SJCRH30 (cell line): ENCODE results near the gene ZNRD2. TPM values are rescaled to one million over a fixed set of nuclear protein-coding genes. Genes with fewer than 3 reads are reported as not detected.

Experiments
- DNase-seq, 2 experiments: peaks; one replicate each; pipeline ENCODE4 v3.0.0-alpha.2; 2015 to 2020
- H3K27ac ChIP-seq: fragments of 250-450 bp; sonication (Bioruptor Pico); 2 replicates; pipeline ENCODE4 v1.5.1; 2020; ENCODE audit warnings: mild to moderate bottlenecking, moderate library complexity
- H3K27me3 ChIP-seq: fragments of 250-450 bp; sonication (Bioruptor Pico); 2 replicates; pipeline ENCODE4 v1.5.1; 2020; ENCODE audit warnings: mild to moderate bottlenecking, moderate library complexity
- H3K36me3 ChIP-seq: fragments of 250-450 bp; sonication (Bioruptor Pico); 2 replicates; pipeline ENCODE4 v1.5.1; 2020; ENCODE audit warnings: mild to moderate bottlenecking, moderate library complexity
- H3K4me1 ChIP-seq: fragments of 250-450 bp; sonication (Bioruptor Pico); 2 replicates; pipeline ENCODE4 v1.5.1; 2020; ENCODE audit warnings: mild to moderate bottlenecking, moderate library complexity
- H3K4me3 ChIP-seq: fragments of 250-450 bp; sonication (Bioruptor Pico); 2 replicates; pipeline ENCODE4 v1.5.1; 2020; ENCODE audit warnings: mild to moderate bottlenecking, moderate library complexity
- H3K9me3 ChIP-seq: fragments of 250-450 bp; sonication (Bioruptor Pico); replicated peaks from 2 replicates; pipeline ENCODE4 v1.5.1; 2020; ENCODE audit warnings: mild to moderate bottlenecking, moderate library complexity
- total RNA-seq: library from RNA; depleted of rRNA; stranded (reverse); fragments of >200 nt; shearing (Covaris generic); gene quantifications from 2 replicates; pipeline ENCODE4 v1.2.3, GENCODE V29; 2014

The ZNRD2 gene
- total RNA-seq, 1 experiment from 2014 or later, result 32.6 TPM

DNA sequence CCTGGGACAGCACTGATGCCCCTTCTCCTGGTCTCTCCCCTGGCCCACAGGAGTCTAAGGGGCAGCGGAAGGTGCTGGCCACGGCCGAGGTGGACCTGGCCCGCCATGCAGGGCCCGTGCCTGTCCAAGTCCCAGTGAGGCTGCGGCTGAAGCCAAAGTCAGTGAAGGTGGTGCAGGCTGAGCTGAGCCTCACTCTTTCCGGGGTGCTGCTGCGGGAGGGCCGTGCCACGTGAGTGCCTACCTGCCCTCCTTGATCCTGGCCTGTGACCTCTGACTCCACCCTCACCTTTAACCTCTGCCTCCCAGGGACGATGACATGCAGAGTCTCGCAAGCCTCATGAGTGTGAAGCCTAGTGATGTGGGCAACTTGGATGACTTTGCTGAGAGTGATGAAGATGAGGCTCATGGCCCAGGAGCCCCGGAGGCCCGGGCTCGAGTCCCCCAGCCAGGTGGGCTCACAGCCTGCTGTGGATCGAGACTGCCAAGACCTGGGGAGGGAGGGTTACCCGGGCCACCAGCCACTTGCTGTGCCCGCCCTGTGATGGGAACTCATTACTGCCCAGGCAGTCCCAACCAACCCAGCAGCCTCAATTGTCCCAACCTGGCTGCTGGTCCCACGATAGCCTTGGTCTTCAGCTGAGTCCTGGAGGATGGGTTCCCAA, 9.9 kb downstream of the ZNRD2 start:
- no peaks in the 10 kb centered on the region for H3K36me3 ChIP-seq

DNA sequence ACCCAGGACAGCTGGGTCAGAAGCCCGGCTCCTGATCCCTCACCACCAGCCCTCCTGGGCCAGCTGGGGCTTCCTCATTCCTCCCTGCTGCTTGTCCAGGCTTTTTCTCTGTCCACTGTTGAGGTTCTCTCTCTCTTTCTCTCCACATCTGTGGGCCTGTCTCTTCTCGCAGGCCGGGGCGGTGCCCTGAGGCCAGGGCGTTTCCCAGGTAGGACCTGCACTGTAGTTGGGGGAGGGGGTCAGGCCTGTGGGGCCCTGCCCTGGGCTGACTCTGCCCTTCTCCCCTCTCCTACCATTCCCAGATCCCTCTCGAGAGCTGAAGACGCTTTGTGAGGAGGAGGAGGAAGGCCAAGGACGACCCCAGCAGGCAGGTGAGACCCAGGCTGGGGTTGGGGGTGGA, 10.5 kb downstream of the ZNRD2 start:
- Histone ChIP-seq H3K27me3 (no peaks in the 10 kb centered on the region), H3K36me3 (no peaks in the 10 kb centered on the region), H3K27ac (no peak overlapping the region), H3K4me3 (no peak overlapping the region), H3K9me3 (no peaks in the 10 kb centered on the region), H3K4me1 (peaks cover 16% of the 10 kb centered on the region)
- no peak for DNase-seq

More for the DNA sequence above, 9.9 kb downstream of the ZNRD2 start:
- H3K27ac ChIP-seq, result no peak overlapping the region
- no peaks in the 10 kb centered on the region for H3K9me3 ChIP-seq
- peaks cover 19% of the 10 kb centered on the region for H3K4me1 ChIP-seq
- H3K27me3 ChIP-seq, result no peaks in the 10 kb centered on the region
- no peak for DNase-seq
- H3K4me3 ChIP-seq, result no peak overlapping the region

DNA sequence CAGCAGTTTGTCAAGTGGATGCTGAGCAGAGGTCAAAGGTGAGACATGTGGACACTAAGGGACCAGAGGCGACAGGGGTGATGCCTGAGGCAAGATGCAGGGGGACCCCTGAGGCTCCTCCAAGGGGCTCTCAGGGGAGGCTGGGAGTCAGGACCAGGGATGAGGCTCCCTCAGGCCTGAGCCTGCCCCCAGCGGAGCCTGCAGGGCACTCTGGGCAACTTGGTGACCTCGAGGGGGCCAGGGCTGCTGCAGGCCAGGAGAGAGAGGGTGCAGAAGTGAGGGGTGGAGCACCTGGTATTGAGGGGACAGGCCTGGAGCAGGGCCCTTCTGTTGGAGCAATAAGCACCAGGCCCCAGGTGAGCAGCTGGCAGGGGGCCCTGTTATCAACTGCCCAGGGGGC, 11.7 kb downstream of the ZNRD2 start:
- peaks cover 10% of the 10 kb centered on the region for H3K4me1 ChIP-seq
- no peaks in the 10 kb centered on the region for H3K27me3 ChIP-seq

DNA sequence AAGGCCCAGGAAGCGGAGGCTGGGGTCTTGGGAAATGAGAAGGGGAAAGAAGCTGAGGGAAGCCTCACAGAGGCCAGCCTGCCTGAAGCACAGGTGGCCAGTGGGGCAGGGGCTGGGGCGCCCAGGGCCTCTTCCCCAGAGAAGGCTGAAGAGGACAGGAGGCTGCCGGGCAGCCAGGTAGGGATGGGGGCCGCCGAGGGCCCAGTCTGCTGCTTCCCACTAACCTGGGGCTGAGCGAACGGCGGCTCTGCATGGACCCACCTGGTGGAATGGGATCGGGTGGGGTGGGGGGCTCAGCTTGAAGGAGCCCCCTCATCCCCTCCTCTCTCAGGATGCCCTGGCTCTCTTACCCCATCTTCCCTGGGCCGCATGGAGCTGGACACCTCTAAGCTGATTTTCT, 13.3 kb downstream of the ZNRD2 start:
- DNase-seq, result no peak
- H3K9me3 ChIP-seq, result no peaks in the 10 kb centered on the region
- peaks cover 2% of the 10 kb centered on the region; the same call in 1 of the 2 replicates for H3K4me1 ChIP-seq
- H3K36me3 ChIP-seq, result no peaks in the 10 kb centered on the region
- no peak overlapping the region for H3K27ac ChIP-seq
- no peaks in the 10 kb centered on the region for H3K27me3 ChIP-seq
- H3K4me3 ChIP-seq, result no peak overlapping the region

More for the DNA sequence above, 11.7 kb downstream of the ZNRD2 start:
- DNase-seq, result no peak
- no peak overlapping the region for H3K4me3 ChIP-seq
- no peak overlapping the region for H3K27ac ChIP-seq
- no peaks in the 10 kb centered on the region for H3K36me3 ChIP-seq
- no peaks in the 10 kb centered on the region for H3K9me3 ChIP-seq

DNA sequence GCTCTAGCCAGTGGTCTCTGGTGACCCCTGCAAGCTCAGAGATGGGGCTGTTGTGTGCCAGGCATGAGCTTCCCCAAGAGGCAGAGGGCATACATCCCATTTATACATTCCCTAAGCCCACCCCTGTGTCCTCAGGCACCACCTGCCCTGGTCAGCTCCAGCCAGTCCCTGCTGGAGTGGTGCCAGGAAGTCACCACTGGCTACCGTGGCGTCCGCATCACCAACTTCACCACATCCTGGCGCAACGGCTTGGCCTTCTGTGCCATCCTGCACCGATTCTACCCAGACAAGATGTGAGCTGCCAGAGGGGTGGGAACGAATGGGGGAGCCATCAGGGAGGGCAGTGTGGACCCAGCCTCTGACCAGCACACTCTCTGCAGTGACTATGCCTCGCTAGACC, 13.8 kb downstream of the ZNRD2 start:
- no peak overlapping the region for H3K4me3 ChIP-seq
- no peak overlapping the region for H3K27ac ChIP-seq
- H3K4me1 ChIP-seq, result peaks cover 2% of the 10 kb centered on the region; the same call in 1 of the 2 replicates
- no peaks in the 10 kb centered on the region for H3K27me3 ChIP-seq
- no peak for DNase-seq
- H3K36me3 ChIP-seq, result no peaks in the 10 kb centered on the region
- H3K9me3 ChIP-seq, result no peaks in the 10 kb centered on the region

DNA sequence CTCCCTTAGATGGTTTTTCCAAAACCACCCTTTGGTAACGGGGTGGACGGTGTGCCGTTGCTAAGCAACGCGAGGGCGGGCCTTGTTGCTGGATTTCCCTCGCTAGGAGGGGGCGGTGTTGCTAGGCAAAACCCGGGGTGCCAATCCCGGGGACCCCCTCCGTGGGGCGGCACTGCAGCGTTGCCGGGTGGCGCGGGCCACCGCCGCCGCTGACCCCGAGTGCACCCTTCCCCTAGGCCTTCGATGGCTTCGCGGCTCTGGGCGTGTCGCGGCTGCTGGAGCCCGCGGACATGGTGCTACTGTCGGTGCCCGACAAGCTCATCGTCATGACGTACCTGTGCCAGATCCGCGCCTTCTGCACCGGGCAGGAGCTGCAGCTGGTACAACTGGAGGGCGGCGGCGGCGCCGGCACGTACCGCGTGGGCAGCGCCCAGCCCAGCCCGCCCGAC, 14.5 kb downstream of the ZNRD2 start:
- no peak for DNase-seq
- Histone ChIP-seq H3K36me3 (no peaks in the 10 kb centered on the region), H3K9me3 (no peaks in the 10 kb centered on the region), H3K27ac (no peak overlapping the region), H3K4me1 (peaks cover 2% of the 10 kb centered on the region; the same call in 1 of the 2 replicates), H3K4me3 (no peak overlapping the region), H3K27me3 (no peaks in the 10 kb centered on the region)

DNA sequence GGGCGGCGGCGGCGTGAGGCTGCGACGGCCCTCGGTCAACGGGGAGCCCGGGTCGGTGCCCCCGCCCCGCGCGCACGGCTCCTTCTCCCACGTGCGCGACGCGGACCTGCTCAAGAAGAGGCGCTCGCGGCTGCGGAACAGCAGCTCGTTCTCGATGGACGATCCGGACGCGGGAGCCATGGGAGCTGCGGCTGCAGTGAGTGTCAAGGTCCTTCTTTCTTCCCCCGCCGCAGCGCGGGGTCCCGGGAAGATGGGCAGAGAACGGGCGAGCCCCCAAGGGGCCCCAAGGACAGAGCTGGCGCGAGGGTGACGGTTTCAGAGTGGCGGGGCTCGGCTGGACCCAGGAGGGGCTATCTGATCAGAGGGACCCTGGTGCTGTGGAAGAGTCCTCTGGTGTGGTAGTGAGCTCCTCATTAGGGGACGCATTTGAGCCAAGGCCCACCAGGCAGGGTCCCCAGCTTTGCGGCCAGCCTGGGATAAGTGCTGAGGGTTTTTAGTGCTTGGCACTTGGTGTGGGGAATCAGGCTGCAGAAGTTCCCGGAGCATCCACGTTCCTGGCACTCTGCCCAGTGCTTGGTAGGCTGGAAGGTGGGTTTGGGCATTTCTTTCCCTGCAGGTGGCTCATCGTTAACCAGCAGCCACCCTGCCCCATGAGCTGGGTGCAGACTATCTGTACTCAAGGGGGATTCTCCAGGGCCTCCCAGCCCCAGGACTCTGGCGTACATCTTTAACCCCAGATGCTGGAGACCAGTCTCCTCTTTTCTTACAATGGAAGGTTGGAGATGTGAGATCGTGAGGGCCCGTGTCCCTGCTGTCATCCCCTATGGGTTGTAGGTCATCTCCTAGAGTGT, 15.3 kb downstream of the ZNRD2 start:
- DNase-seq, result no peak
- Histone ChIP-seq H3K27me3 (no peaks in the 10 kb centered on the region), H3K27ac (no peak overlapping the region), H3K9me3 (no peaks in the 10 kb centered on the region), H3K4me1 (peaks cover 2% of the 10 kb centered on the region; the same call in 1 of the 2 replicates), H3K36me3 (no peaks in the 10 kb centered on the region), H3K4me3 (no peak overlapping the region)

DNA sequence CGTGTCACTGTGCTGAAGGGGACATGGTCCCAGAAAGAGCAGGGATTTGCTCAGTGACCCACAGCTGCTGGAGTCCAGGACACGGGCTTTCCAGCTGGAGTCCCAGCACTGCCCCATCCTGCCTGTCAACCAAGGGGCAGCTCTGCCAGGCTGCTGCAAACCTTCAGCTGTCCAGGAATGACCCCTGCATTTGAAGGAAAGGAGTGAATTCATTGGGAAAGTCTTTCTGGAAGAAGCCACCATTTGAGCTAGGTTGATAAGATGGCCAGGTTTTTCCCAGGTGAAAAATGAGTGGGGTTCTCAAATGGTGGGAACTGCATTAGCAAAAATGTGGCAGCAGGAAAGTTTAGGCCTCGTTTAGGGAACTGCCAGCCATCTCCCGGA, 16.0 kb downstream of the ZNRD2 start:
- H3K36me3 ChIP-seq, result no peaks in the 10 kb centered on the region
- no peak for DNase-seq
- no peaks in the 10 kb centered on the region for H3K27me3 ChIP-seq
- H3K4me3 ChIP-seq, result no peak overlapping the region
- H3K4me1 ChIP-seq, result peaks cover 2% of the 10 kb centered on the region; the same call in 1 of the 2 replicates
- no peaks in the 10 kb centered on the region for H3K9me3 ChIP-seq
- H3K27ac ChIP-seq, result no peak overlapping the region

DNA sequence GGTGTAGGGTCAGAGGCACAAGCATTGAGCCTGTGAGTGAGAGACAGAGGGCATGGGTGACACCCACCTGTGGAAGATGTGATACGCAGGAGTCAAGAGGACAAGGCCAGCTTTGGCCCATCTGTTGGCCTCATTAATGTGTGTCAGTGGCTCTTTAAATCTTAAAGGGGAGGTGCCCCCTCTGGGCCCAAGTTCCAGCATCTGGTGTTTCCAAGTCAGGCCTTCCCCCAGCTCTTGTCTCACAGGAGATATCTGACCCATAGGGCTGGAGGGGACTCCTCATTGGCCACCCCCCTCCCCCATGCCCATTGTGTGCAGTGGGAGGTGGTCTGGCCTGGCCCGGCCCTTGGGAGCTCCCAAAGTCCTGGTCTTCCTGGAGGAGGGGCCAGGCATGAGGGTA, 16.4 kb downstream of the ZNRD2 start:
- peak; percentile 56 to 71 for DNase-seq
- Histone ChIP-seq H3K27me3 (no peaks in the 10 kb centered on the region), H3K27ac (no peak overlapping the region), H3K4me3 (no peak overlapping the region), H3K36me3 (no peaks in the 10 kb centered on the region), H3K9me3 (no peaks in the 10 kb centered on the region), H3K4me1 (peaks cover 2% of the 10 kb centered on the region; the same call in 1 of the 2 replicates)

DNA sequence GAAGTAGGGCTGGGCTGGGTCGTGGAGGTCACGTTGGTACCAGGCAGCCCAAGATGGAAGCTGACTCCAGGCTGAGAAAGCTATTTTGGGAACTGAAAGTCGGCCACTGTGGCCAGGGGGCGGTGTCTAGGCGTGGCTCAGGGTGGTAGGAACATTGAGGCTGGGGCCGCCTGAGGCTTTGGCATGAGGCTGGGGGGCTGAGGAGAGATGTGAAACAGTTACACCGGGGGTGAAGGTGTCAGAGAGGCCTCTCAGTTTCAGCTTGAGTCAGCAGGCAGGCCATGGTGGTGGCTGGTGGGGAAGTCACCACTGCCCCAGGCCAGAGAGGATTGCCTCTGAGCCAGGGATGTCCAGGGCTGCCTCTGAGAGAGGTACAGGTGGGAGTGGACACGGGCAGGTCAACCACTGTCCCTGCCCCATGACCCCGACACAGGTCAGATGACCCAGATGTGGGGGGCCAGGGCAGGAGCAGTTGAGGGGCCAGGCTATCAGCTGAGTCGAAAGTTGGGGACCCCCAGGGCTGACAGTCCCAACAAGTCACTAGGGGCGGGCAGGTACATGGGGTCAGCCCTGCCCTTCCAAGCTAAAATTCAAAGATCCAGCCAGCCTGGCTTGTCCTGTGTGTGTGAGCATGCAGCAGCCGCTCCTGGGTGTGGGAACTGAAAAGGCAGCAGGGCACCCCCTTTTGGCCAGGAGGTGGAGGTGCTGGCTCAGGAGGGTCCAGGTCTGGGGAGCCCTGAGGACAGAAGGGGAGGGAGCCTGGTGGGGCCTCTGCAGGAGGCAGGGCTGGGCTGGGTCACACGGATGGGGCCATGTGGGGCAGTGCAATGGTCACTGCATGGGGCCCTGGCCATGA, 18.1 kb downstream of the ZNRD2 start:
- Histone ChIP-seq H3K27ac (no peak overlapping the region), H3K9me3 (no peaks in the 10 kb centered on the region), H3K4me3 (no peak overlapping the region), H3K4me1 (peaks cover 2% of the 10 kb centered on the region; the same call in 1 of the 2 replicates), H3K36me3 (no peaks in the 10 kb centered on the region), H3K27me3 (no peaks in the 10 kb centered on the region)
- peak; percentile 50 to 66 for DNase-seq

DNA sequence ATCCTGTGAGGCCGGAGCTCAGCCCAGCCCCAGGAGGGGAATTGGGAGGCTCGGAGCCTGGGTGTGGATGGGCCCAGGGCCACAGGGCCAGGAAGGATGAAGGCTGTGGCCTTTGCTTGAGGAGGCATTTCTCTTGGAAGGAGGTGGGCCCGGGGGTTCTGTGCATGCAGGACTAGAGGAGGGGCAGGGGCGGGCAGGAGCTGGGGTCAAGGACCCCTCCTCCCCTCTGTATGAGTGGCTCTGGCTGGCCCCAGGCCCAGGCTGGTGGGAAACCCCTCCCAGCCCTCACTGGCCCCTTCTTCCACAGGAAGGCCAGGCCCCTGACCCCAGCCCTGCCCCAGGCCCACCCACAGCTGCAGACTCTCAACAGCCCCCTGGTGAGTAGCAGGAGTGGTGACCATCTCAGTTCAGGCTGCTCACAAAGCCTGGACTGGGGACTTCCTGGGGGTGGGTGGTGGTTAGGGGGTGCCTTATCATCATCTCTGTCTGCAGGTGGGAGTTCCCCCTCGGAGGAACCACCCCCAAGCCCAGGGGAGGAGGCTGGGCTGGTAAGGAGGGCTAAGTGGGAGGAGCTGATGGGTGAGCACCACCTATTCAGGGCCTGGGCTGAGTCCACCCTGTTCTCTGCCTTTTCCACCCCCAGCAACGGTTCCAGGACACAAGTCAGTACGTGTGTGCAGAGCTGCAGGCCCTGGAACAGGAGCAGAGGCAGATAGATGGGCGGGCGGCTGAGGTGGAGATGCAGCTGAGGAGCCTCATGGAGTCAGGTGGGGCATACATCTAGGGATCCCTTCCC, 19.4 kb downstream of the ZNRD2 start:
- DNase-seq, result no peak
- Histone ChIP-seq H3K9me3 (no peaks in the 10 kb centered on the region), H3K4me3 (no peak overlapping the region), H3K27me3 (no peaks in the 10 kb centered on the region), H3K27ac (no peak overlapping the region), H3K4me1 (peaks cover 2% of the 10 kb centered on the region; the same call in 1 of the 2 replicates), H3K36me3 (no peaks in the 10 kb centered on the region)

DNA sequence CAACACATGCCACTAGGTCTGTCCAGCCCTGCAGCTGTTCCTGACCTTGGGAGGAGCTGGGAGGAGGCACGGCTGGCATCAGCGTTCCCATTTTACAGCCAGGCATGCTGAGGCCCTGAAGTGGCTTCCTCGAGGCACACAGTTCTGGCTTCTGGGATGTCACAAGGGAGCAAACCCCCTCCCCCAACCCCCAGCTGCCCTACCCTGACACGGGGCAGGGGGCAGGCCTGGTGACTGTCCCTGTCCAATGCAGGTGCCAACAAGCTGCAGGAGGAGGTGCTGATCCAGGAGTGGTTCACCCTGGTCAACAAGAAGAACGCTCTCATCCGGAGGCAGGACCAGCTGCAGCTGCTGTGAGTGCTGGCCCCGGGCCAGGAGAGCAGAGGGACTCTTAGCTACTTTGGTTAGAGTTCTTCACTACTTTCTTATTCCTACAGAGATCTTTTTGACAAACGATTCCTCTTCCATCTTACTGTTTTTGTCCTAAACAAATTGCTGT, 20.0 kb downstream of the ZNRD2 start:
- H3K36me3 ChIP-seq, result no peaks in the 10 kb centered on the region
- H3K27me3 ChIP-seq, result no peaks in the 10 kb centered on the region
- H3K9me3 ChIP-seq, result no peaks in the 10 kb centered on the region
- peaks cover 2% of the 10 kb centered on the region; the same call in 1 of the 2 replicates for H3K4me1 ChIP-seq
- no peak overlapping the region for H3K27ac ChIP-seq
- H3K4me3 ChIP-seq, result no peak overlapping the region
- peak; percentile 80 to 83 for DNase-seq

DNA sequence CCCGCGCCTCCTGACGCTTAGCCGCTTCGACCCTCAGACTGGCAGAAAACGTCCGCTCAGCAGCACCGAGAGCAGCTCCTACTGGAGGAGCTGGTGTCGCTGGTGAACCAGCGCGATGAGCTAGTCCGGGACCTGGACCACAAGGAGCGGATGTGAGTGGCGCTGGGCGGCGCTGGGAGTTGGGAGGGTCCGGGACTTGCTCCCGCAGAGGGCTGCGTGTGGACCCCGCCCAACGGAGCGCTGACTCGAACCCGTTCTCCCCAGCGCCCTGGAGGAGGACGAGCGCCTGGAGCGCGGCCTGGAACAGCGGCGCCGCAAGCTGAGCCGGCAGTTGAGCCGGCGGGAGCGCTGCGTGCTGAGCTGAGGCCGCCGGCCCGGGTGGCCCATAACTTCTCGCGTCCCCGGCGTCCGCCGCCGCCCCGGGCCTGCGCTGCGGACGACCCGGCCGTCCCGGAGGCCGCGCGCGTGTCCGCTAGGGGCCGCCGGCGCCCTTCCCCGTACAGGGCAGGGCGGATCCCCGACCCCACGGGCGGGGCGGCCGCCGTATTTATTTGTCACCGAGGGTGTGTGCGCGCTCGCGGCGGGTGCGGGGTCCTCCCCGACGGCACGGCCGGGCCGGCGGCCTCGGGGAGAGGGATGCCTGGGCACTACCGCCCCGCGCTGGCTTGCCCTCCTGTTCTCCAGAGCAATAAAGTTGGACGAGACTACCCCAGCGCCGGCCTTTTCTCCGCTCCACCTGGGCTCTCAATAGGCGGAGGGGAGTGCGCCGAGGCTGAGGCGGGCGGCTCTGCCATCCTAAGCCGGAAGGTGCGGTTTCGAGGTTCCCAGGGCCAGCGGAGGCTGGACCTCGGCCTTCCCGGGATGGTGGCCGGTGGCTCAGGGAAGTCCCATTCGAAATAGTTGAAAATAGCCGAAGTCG, 21.9 kb downstream of the ZNRD2 start:
- Histone ChIP-seq H3K9me3 (no peaks in the 10 kb centered on the region), H3K4me1 (peaks cover 2% of the 10 kb centered on the region; the same call in 1 of the 2 replicates), H3K27me3 (no peaks in the 10 kb centered on the region), H3K27ac (no peak overlapping the region), H3K36me3 (no peaks in the 10 kb centered on the region), H3K4me3 (no peak overlapping the region)
- no peak for DNase-seq
